Cardiac fibroblast (primary cell): ENCODE results near the gene KCND3.

Source experiments
- DNase-seq, 2 donors: peaks; one replicate each; pipeline versions ENCODE4 v3.0.0 to v3.0.0-alpha.2; 2010; ENCODE audit warnings: low read depth in 2 of 2
- H3K4me3 ChIP-seq, 2 donors: replicated peaks in 1 of 2; 1 replicate in 1 of 2; 2 replicates in 1 of 2; pipeline ENCODE4 v1.5.1; 2011; ENCODE audit warnings: low read depth in 2 of 2, low read length in 2 of 2, mild to moderate bottlenecking in 2 of 2, moderate library complexity in 1 of 2
- CTCF ChIP-seq: IDR thresholded peaks from one replicate; pipeline ENCODE4 v1.5.1; 2011; ENCODE audit warnings: low read depth, mild to moderate bottlenecking, low read length, inconsistent platforms

Gene KCND3

GRCh38 chr1:111755331-111756123 is 233.9 kb downstream of the KCND3 start, which contains the start of gene DDX20:
Gene DDX20 (plus strand): TSS chr1:111755901. CDS start chr1:111755925, 24 bp downstream.
- TF ChIP-seq CTCF = peak; percentile 60
- peak; percentile 99 for DNase-seq
- H3K4me3 ChIP-seq = peak within 1 kb of the TSS; percentile 83 to 87

DNA sequence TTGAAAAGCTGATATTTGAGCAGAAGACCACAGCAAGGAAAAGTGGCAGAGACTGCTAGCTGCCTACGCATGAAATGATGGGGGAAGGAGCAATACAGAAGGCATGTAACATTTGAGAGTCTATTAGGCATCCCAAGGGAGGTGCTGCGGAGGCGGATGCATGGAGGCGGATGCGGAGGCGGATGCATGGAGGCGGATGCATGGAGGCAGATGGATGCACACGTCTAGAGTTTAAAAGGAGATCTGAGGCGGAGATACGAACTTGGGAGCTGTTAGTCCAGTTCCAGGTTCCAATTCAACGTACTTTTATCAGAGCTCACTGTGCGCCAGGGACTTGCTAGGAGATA is 234.5 kb downstream of the KCND3 start:
- no peak for TF ChIP-seq CTCF
- DNase-seq = peak; percentile 79 to 82
- peak overlapping the region; percentile 83 to 87 for H3K4me3 ChIP-seq

GRCh38 chr1:111751906-111752575 is 237.4 kb downstream of the KCND3 start:
- no peak for DNase-seq
- TF ChIP-seq CTCF = no peak
- no peak overlapping the region for H3K4me3 ChIP-seq

- DNase-seq = no peak
- no peak for TF ChIP-seq CTCF
- no peak overlapping the region for H3K4me3 ChIP-seq
These were observed 238.6 kb downstream of the KCND3 start for GRCh38 chr1:111750856-111751255.

DNA sequence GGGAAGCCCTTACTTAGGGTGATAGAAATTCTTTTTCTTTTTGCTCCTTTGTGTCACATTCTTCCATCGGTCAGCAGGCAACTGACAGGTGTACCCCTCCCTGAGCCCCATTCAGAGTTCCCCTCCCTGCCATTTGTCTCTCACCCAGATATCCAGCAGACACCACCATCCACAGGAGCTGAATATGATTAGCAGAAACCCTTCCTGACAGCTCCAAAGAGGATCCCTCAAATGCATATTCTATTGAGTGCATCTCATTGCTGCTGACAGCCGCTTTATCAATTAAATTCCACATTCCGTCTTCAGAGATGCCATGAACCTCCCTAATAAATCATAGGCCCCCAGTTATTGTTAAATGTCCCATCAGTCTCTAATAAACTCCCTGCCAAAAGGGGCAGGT is 239.8 kb downstream of the KCND3 start:
- no peak for DNase-seq
- no peak for TF ChIP-seq CTCF
- no peak overlapping the region for H3K4me3 ChIP-seq

DNA sequence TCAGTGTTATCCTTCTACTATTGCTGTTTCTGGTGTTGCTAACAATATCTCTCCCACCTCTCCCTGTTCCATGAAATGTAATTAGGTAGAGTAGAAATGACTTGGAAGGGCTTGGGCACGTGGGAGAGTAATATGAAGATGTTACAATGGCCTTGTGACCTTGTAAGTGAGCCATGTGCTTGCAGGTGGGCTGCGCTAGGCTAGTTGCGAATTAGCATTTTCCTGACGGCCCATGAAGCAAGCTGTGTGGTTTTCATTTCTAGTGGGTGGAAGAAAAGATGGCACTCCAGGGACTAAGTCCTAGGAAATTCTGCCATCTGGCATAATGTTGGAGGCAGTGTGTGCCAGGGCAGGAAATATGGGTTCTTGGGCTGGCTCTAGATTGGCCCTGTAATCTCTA is 241.5 kb downstream of the KCND3 start:
- no peak overlapping the region for H3K4me3 ChIP-seq
- TF ChIP-seq CTCF = no peak
- DNase-seq = no peak
